ENCODE measurements around the gene PPP4R3A.
"Not testable (repeated sequence)": the region's sequence is repeated elsewhere in the genome, so short reads cannot be mapped to it uniquely, and the experiment has no call there.

The PPP4R3A gene

DNA sequence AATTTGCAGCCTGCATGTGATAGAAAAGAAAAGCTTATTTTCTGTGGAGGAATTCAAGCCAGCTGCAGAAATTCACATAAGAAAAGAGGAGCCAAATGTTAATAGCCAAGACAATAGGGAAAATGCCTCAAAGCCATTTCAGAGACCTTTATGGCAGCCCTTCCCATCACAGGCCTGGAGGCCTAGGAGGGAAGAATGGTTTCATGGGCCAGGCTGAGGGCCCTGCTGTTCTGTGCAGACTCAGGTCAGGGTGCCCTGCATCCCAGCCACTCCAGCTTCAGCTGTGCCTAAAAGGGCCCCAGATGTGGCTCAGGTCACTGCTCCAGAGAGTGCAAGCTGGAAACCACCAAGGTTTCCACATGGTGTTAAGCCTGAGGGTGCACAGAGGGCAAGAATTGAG lies 71.3 kb downstream of the PPP4R3A start:
- no peak for DNase-seq (ENCODE audit: low spot score)

DNA sequence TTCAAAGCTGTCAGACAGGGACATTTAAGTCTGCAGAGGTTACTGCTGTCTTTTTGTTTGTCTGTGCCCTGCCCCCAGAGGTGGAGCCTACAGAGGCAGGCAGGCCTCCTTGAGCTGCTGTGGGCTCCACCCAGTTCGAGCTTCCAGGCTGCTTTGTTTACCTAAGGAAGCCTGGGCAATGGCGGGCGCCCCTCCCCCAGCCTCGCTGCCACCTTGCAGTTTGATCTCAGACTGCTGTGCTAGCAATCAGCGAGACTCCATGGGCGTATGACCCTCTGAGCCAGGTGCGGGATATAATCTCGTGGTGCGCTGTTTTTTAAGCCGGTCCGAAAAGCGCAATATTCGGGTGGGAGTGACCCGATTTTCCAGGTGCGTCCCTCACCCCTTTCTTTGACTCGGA lies 73.8 kb downstream of the PPP4R3A start:
- not testable (repeated sequence) for DNase-seq (ENCODE audit: low spot score)

DNA sequence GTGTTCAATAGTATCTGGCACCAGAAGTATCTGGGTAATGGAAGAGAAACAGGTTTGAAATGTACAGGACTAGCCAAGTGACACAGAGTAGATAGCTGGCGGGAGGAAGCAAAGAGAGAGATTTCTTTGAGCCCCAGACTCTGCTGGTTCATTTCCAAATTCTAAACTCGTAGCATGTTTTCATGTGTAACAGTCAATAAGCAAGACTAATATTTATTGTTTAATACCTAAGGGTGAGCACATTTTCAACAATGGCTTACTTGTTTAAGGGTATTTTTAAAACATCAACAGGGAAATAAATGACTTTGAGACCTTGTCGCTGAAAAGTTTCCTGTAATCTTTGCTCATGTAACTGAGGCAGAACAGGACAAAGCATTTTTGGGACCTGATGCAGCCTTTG lies 80.7 kb downstream of the PPP4R3A start:
- DNase-seq (ENCODE audit: low spot score) = no peak

DNA sequence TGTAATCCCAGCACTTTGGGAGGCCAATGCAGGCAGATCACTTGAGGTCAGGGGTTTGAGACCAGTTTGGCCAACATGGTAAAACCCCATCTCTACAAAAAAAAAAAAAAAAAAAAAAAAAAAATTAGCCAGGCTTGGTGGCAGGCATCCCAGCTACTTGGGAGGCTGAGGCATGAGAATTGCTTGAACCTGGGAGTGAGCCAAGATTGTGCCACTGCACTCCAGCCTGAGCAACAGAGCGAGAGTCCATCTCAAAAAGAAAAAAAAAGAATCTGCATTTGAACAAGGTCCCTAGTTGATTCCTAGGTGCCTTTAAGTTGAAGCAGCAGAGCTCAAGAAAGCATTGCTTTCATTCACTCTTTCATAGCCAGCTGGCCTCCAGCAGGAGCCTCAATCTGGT lies 81.2 kb downstream of the PPP4R3A start:
- DNase-seq (ENCODE audit: low spot score) = not testable (repeated sequence)

DNA sequence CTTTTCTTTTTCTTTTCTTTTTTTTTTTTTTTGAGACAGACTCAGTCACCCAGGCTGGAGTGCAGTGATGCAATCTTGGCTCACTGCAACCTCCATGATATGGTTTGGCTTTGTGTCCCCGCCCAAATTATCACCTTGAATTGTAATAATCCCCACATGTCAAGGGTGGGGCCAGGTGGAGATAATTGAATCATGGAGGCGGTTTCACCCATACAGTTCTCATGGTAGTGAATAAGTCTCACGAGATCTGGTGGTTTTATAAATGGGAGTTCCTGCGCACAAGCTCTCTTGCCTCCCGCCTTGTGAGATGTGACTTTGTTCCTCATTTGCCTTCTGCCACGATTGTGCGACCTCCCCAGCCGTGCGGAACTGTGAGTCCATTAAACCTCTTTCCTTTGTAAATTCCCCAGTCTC lies 84.6 kb downstream of the PPP4R3A start:
- not testable (repeated sequence) for DNase-seq (ENCODE audit: low spot score)

DNA sequence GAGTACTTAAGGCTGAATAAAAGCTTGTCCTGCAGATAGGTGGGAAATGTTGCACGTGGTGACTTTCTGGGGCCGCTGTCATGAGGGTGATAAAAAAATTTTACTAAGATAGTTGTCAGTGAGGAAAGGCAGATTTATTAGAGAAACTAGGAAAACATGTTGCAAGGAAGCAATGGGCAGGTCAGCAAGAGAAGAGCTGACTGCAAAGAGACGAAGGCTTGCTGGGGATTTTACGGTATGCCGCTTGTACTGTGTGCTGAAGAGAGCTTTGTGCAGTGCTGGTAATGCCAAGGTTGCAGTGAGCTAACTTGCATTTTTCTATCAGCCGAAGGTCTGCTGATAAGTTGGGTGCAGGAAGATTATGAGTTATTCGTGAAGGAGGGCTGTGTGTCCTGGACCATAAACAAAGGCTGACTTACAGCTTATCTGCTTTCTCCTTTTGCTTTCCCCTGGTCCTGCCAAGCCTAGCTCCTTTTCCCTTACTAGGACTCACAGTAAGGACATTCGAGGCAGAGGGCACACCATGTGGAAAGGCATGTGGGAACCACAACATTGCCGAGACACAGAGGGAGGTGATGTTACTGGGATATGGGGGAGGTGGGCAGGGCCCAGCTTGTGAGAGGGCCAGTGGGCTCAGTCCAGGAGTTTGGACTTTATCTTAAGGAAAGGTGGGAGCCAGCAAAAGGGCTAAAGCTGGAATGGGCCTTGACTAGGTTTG lies 85.1 kb downstream of the PPP4R3A start:
- DNase-seq (ENCODE audit: low spot score) = no peak

DNA sequence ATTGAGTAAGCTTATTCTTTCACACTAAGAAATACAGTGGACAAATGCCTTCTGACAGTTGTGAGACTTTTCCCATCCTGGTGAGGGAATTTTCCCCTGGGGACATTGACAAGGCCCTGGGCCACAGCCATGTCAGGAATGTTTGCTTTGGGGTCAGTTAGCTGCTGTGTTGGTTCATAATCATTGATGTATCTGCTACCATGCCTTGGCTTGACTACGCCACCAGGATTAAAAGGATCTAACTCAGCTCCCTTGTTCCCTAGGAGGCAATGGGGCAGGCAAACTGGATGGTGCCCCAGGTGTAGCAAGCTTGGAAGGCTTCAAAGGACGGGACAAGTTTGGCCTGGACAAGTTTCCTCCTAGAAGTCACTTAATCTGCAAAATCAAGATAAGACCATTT lies 89.4 kb downstream of the PPP4R3A start:
- no peak for DNase-seq (ENCODE audit: low spot score)

DNA sequence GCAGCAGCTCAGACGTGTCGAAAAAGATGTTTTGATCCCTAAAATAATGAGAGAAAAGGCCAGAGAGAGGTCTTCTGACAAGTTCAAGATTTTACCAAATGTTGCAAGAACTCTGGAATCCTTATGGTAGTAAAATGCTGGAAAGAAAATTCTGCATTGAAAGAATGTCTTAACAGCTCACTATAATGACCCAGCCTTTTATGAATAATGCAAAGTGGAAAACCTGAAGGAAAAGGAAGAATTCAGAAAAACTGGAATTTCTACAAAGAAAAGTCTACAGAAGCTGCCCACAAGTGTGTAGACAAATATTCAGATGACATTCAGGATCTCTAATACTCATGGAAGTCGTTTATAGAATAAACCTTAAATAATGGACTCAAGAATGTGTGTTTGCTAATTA lies 90.7 kb downstream of the PPP4R3A start:
- no peak for DNase-seq (ENCODE audit: low spot score)

DNA sequence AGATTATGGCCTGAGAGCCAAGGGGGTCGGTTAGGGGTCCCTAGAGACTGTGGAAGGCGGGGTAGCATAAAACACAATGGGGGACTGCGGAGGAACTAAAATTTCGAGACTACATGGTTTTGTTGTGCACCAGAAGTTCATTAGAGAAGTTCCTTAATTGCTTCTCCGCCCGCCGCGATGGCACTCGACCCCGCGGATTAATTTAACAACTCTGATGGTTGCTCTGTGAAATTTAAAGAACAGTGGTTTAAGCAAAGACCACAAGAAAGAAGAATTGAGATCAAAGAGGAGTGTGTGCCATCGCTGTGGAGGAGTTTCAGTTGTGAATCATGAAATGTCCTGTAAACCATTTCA lies 91.1 kb downstream of the PPP4R3A start:
- DNase-seq (ENCODE audit: low spot score) = no peak

DNA sequence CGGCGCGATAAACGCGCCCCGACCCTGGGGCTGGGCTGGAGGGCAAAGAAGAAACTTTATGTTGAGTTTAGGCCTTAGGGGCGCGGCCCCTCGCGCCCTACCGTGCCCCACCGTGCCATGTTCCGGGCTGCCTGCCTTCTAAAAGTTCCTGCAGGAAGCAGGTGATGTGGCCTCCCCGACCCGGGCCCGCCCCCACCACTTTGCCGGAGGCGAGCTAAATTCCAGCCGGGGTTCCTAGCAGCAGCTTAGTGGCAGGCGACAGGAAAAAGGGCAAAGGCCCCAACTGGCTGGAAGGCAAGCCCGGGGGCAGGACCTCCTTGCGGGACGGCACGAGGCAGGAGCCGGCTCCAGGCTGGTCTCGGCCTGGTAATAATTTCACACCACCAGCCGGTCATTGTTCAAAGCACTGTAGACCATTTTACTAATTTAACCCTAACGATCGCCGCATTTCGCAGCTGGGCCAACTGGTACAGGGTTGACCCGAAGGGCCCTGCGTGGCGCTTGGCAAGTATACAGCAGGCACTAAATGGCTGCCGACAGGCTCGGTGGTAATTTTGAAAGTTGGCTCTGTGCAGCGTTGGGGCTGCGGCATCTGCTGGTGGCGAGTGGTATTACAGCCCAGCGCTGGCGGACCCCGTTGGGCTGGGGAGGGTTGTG lies 91.6 kb downstream of the PPP4R3A start:
- no peak for DNase-seq (ENCODE audit: low spot score)

DNA sequence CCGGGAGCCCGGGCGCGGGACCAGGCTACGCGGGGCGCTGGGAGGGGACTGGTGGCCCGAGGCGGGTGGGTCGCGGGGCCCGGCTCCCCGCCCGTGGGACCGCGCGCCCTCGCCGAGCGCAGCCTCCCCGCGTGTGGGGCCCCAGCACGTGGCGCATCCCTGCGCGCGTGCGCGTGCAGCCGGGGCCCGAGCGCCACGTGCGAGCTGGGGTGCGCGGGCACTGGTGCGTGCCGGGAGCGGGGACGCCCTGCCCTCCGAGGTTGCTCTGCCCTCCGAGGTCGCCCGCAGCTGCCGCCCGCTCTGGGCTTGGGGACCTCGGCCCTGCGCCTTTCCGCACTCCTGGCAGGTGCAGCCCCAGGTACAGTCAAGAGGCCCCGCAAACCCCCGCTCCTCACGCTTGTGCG lies 92.1 kb downstream of the PPP4R3A start:
- DNase-seq (ENCODE audit: low spot score) = no peak

DNA sequence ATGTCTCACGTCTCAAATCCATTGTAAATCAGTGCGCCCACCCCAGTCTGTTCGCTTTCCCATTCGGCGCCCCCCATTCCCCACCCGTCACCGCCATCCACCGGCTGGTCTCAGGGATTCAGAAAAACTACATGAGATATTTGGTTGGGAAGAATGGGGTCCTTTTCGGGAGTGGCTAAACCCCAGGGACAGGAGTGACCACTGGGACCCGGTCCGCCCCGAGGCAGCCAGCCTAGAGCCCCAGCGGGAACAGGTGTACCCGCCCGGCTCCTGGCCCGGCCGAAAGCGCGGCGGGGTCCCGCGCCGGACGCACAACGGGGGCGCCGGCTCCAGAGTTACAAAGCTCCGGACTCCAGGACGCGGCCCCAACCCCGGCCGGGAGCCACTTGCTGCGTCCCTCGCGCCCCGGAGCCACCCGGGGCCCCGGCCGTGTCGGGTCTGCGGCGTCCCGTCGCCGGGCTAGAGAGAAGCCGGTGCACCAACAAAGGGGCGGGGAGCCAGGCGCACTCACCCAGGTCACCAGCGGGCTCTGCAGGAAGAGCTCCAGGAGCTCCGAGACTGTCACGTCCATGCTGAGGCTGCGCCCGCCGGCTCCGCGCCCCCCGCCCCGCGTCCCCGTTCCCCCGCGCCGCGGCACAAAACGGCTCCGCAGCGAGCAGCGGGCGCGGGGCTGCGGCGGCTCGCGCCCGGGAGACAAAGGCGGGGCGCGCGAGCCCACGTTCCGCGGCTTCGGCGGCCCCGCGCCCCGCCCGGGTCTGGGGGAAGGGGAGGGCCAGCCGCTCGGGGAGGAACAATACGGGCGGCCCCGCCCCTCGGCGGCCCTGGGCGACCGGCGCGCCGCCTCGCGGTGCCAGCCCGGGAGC lies 92.8 kb downstream of the PPP4R3A start, which contains the start of gene CCDC88C:
Gene CCDC88C, minus strand, starts transcription at position 701 of the 863 bp plus-strand sequence. Its CDS starts 130 bp downstream, at position 571.
- DNase-seq (ENCODE audit: low spot score) = no peak

DNA sequence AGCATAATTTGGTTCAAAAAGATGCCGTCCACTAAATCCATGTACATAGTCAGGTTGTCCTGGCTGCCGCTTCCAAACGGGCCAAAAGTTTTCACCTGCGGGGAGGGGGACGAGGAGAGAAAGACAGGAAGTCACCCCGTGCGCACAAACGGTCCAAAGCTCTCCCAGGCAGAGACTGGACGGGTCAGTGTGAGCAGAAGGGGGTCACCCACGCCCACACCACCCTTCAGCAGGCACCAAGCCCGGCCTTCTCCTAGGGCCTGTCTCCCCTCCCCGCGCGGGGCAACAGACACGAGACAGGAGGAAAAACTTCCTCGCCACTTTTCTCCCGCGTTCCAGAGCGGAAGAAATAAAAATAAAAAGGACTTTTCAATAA lies 93.4 kb downstream of the PPP4R3A start:
- no peak for DNase-seq (ENCODE audit: low spot score)

DNA sequence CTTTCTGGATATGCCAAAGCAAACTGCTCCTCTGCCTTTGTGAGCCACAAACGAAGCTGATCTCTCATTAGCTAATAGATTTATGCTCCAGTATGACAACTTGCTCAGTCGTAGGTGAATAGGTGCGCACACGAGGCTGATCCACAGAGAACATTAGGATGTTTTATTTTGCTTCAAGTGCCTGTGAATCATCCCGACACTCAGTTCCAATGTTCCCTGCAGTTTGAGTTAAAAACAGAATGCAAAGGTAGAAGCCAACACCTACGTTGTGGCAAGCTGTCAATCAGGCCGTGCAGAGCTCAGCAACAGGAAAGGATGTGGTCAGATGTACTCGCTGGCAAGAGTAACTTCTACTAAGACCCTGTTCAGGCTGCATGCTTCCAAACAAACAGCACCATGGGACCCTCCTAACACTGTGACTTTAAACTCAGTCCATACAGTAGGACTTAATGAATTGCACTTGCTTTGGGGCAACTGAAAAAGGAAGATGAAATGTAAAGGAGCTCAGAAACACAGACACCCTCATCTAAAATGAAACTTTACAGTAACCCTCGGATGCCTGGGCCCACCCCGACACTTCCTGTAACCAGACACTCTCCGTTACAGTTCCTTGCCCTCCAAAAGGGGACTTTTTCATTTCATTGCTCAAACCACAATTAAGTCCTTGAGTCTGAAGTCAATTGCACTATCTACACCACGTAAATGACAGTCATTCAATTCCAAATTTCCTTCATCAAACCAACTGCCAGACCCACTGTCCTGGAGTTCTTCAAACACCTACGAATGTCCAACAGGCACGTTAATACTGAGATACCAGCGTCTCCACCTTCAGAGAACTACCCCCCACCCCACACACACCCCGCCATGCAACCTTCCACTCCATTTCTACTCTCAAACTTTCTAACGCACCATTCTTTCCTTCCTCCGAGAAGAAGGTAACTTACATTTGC lies 94.0 kb downstream of the PPP4R3A start:
- no peak for DNase-seq (ENCODE audit: low spot score)

DNA sequence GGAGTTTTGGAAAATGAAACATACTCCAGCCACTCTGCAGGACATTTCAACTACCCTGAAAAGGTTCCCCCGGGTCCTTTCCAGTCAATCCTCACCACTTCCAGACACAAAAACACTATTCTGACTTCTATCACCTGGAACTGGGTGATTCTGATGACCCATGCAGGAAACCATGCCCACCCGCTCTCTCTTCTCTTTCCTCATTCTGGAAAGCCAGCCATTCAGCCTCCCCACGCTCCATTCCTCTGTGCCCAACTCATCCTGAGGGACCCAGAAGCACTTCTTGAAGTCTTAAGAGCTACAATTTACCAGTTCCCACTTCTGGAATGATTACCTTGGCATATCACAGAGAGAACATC lies 95.7 kb downstream of the PPP4R3A start:
- no peak for DNase-seq (ENCODE audit: low spot score)

DNA sequence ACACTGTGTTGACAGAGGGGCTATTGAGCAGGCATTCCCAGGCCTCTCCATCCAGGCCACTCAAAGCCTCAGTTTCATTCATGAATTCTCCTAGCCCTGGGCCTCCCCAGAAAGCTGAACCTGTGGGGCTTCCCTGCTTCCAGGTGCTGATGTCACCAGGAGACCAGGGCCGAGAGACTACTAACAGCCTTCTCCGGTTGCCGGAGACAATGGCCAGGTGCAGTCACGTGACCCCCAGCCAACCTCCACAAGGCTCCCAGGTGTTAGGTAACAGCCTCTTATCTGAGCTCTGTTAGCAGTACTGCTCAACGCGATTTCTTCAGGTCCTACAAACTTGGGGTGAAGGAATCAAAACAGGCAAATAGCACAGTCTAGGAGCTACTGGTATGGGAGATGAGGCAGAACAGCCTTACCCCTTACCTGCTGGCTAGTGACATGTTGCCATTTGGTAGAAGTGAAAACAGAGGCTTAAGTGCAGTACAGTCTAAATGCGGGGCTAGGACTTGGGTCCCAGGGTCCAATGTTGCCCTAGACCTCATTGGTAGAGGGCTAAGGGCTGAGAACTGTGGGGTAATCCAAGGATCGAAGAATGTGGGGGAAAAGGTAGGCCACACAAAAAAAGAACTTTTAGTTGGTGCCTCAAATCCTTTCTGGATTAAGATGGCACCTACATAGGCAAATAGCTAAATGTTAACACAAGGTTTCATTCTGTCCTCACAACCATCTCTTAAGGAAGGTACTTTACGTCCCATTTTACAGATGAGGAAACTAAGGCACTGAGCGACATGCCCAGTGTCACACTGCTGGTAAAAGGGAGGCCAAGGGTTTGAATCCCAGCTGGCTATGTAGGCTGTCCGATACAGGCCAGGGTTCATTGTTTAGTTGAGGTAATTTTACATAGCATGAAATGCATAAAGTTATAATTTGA lies 96.3 kb downstream of the PPP4R3A start:
- no peak for DNase-seq (ENCODE audit: low spot score)

DNA sequence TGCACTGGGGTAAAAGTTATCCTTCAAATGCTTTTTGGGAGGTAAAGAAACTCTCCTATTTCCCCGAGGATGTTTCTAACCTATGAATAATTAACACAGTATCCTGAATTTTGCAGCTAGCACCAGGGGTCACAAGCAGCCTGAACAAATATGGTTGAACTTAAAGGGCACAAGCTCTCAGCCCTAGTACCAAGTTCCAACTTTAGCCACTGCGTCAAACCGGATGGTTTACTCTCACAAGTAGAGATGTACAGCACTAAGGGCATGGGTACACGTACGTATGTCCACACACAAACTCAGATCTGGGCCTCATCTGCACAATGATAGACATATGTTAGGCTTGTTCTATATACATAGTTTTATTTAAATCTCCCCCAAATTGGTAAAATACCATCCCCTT lies 97.2 kb downstream of the PPP4R3A start:
- DNase-seq (ENCODE audit: low spot score) = no peak

DNA sequence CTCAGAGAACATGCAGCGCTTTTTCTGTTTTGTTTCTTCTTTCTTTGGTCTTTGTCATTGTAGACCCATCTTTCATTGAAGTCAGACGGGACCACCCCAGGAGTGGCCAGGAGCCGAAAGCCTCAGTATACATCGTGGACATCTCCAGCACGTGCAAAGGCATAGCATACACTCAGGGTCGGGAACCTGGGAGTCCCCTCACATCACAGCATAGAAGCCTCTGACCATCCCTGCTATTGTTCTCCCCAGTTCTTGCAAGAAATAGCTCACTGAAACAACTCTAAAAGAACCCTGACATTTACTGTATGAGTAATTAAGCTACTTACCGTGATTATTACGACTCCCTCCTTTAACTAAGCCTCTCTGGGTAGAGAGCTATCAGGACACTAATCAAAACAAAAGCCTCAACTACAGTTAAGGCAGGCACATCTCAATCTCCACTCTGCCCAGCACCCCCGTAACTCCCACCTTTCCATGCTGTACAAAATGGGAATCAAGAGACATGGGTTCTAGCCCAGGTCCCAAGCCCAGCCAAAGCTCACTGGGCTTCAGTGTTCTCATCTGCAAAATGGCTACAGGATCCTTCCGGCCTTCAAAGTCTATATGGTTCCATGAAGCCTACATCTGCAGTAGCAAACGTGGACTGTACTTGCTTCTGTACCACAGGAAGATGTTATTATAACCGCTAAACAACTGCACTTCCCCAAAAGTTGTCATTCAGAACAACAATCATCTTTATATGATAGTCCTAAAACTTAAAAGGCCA lies 99.2 kb downstream of the PPP4R3A start:
- DNase-seq (ENCODE audit: low spot score) = no peak

DNA sequence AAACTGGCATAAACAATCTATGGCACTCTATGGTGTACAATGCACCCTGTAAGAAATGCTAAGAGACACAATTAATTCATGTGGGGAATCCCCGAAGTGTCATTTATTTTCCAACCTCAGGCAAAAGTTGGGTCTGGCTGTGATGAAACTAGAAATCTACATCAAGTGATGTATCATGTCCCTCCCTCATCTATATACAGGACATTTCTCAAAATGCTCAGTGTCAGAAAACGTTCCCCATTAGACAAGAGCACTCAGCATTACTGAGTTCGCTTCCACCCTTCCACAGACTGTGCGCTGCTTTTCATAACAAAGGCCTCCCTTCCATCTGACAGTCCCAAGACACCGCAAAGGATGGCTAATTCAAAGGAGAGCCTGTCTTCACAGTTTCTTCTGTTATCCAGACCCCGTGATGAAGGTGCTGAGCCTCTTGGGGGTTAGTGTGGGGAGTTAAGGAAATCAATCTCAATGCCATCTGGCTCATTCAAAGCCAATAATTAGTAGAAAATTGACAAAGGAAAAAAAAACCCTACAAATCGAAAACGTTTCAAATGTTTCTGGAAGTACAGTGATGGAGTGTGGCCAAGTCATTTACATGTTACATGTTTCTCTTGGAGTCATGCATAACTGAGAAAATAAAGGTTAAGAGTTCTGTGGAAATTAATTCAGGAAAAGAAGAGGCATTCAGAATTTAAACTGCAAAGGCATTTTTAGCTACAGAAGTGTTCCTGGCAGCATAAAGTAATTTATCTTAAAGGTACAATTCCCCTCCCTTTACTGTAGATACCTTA lies 100.0 kb downstream of the PPP4R3A start:
- no peak for DNase-seq (ENCODE audit: low spot score)
